HepG2 (cell line): ENCODE data around the gene LMAN1L. TPM values are rescaled to one million over a fixed set of nuclear protein-coding genes. Genes with fewer than 3 reads are reported as not detected.

Source experiments
- CBX2 ChIP-seq, 2 experiments: fragments of 200-600 bp in 1 of 2; sonication (generic); formaldehyde crosslinking in 1 of 2; IDR thresholded peaks; 2 replicates each; pipeline versions ENCODE4 v1.7.0 to v1.8.1; 2018 to 2022; ENCODE audit warnings: low read depth in 2 of 2, low read length in 1 of 2, mild to moderate bottlenecking in 1 of 2, missing genetic modification reagents in 1 of 2
- CCDC6 ChIP-seq: sonication (generic); formaldehyde crosslinking; IDR thresholded peaks from 2 replicates; pipeline ENCODE4 v1.8.1; 2022; ENCODE audit warnings: mild to moderate bottlenecking, missing genetic modification reagents, moderate library complexity
- CHD4 ChIP-seq: fragments of 200-600 bp; sonication (generic); IDR thresholded peaks from 2 replicates; pipeline ENCODE4 v1.7.0; 2017; ENCODE audit warnings: mild to moderate bottlenecking, low read length, borderline replicate concordance
- EZH2 ChIP-seq: conservative IDR thresholded peaks from 2 replicates; pipeline ENCODE4 v1.6.1; 2012; ENCODE audit warnings: mild to moderate bottlenecking, low read depth, low read length, moderate library complexity
- HNRNPLL ChIP-seq: fragments of 200-400 bp; formaldehyde crosslinking; IDR thresholded peaks from 2 replicates; pipeline ENCODE4 v1.6.1; 2017; ENCODE audit warnings: mild to moderate bottlenecking, low read depth, low read length; ENCODE audit not compliant: poor library complexity, severe bottlenecking
- RAD21 ChIP-seq: fragments of 450-650 bp; formaldehyde crosslinking; IDR thresholded peaks from 2 replicates; pipeline ENCODE4 v1.5.0; 2020; ENCODE audit warnings: mild to moderate bottlenecking
- RARA ChIP-seq: IDR thresholded peaks from 2 replicates; pipeline ENCODE4 v1.6.1; 2016; ENCODE audit warnings: missing genetic modification reagents, missing compliant biosample characterization
- polyA plus RNA-seq, 8 experiments: library from polyadenylated mRNA; depleted of rRNA in 3 of 8; stranded (reverse) in 7 of 8; unstranded in 1 of 8; fragments of >200 nt; fragmentation: Illumina TruSeq in 4 of 8; extraction: Trizol in 4 of 8; gene quantifications; 2 replicates each; pipeline versions ENCODE4 v1.2.1 to v1.2.3, GENCODE V29; 2011 to 2016; ENCODE audit warnings: low read depth in 4 of 8, missing spikeins in 1 of 8, mixed read lengths in 1 of 8; ENCODE audit not compliant: insufficient read depth in 1 of 8
- total RNA-seq, 5 experiments: library from RNA; depleted of rRNA; stranded (reverse); fragments of >200 nt; fragmentation: Illumina TruSeq; extraction: Trizol; gene quantifications; 2 replicates each; pipeline ENCODE4 v1.2.3, GENCODE V29; 2016; ENCODE audit warnings: low read depth in 1 of 5
- TF ChIP-seq, protein P1 (sequence below): sonication (generic); formaldehyde crosslinking; IDR thresholded peaks from 2 replicates; pipeline ENCODE4 v1.4.0; 2020; ENCODE audit warnings: mild to moderate bottlenecking, missing genetic modification reagents, borderline replicate concordance
- TF ChIP-seq, protein P2 (sequence below): sonication (generic); formaldehyde crosslinking; IDR thresholded peaks from 2 replicates; pipeline ENCODE4 v1.4.0; 2020; ENCODE audit warnings: missing genetic modification reagents

The LMAN1L gene
- total and polyA plus RNA-seq, 2 of the 13 experiments (the other 11 are each of a cell fraction or from before 2014, with no cell fraction given), result not detected

DNA sequence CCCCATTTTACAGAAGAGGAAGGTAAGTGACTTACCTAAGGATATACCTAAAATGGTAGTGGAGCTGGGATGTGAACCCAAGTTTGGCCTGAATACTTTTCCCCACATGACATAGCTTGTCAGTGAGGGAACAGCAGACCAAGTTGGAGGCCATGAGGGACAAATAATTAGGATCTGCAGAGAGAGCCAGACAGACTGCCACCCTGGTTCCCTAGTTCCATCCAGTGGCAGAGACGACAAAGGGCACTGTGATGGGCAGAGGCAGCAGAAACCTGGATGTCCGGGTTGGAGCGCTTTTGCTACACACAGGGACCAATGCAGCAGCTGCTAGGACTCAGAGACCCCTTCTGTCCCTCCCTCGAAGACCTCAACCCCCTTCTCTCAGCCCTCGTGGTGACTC is 15.0 kb downstream of the LMAN1L start (continued):
- TF ChIP-seq, protein P1, sequence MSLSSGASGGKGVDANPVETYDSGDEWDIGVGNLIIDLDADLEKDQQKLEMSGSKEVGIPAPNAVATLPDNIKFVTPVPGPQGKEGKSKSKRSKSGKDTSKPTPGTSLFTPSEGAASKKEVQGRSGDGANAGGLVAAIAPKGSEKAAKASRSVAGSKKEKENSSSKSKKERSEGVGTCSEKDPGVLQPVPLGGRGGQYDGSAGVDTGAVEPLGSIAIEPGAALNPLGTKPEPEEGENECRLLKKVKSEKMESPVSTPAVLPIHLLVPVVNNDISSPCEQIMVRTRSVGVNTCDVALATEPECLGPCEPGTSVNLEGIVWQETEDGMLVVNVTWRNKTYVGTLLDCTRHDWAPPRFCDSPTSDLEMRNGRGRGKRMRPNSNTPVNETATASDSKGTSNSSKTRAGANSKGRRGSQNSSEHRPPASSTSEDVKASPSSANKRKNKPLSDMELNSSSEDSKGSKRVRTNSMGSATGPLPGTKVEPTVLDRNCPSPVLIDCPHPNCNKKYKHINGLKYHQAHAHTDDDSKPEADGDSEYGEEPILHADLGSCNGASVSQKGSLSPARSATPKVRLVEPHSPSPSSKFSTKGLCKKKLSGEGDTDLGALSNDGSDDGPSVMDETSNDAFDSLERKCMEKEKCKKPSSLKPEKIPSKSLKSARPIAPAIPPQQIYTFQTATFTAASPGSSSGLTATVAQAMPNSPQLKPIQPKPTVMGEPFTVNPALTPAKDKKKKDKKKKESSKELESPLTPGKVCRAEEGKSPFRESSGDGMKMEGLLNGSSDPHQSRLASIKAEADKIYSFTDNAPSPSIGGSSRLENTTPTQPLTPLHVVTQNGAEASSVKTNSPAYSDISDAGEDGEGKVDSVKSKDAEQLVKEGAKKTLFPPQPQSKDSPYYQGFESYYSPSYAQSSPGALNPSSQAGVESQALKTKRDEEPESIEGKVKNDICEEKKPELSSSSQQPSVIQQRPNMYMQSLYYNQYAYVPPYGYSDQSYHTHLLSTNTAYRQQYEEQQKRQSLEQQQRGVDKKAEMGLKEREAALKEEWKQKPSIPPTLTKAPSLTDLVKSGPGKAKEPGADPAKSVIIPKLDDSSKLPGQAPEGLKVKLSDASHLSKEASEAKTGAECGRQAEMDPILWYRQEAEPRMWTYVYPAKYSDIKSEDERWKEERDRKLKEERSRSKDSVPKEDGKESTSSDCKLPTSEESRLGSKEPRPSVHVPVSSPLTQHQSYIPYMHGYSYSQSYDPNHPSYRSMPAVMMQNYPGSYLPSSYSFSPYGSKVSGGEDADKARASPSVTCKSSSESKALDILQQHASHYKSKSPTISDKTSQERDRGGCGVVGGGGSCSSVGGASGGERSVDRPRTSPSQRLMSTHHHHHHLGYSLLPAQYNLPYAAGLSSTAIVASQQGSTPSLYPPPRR (CRISPR knock-in tag), result no peak
- TF ChIP-seq, protein P2, sequence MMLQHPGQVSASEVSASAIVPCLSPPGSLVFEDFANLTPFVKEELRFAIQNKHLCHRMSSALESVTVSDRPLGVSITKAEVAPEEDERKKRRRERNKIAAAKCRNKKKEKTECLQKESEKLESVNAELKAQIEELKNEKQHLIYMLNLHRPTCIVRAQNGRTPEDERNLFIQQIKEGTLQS (CRISPR knock-in tag), result no peak
- no peak for TF ChIP-seq CBX2 (IDR thresholded peaks at IDR 0.05; ENCODE audit: low read depth, low read length)
- TF ChIP-seq CBX2 (CRISPR knock-in tag; IDR thresholded peaks at IDR 0.05; ENCODE audit: low read depth), result no peak
- no peak for TF ChIP-seq CHD4
- TF ChIP-seq RAD21 (CRISPR knock-in tag), result no peak
- TF ChIP-seq RARA (CRISPR knock-in tag), result no peak
- no peak for TF ChIP-seq CCDC6 (CRISPR knock-in tag)
- no peak for TF ChIP-seq EZH2
- no peak for TF ChIP-seq HNRNPLL
